Stimulated activated CD8-positive, alpha-beta memory T cell treated with anti-CD3 and anti-CD28 coated beads, Interleukin-15, amount 100 ng/mL, for 24 hours (primary cell): ENCODE measurements around the gene AQP7.
A peak's percentile ranks its signal among the peaks of the same experiment; 100 is the strongest.
"Not testable (repeated sequence)": the region's sequence is repeated elsewhere in the genome, so short reads cannot be mapped to it uniquely, and the experiment has no call there.

Source experiments
- DNase-seq: peaks from one replicate; pipeline ENCODE4 v3.0.0-alpha.2; 2020; ENCODE audit warnings: low read depth

AQP7 gene

GRCh38 chr9:33374634-33375237 is 27.6 kb downstream of the AQP7 start:
- DNase-seq: peak; percentile 34

- DNase-seq: no peak
Measured at GRCh38 chr9:33374190-33374589, 28.2 kb downstream of the AQP7 start.

- no peak for DNase-seq
Measured at GRCh38 chr9:33372900-33373299, 29.5 kb downstream of the AQP7 start.

- no peak for DNase-seq
Measured at GRCh38 chr9:33366979-33367480, 35.3 kb downstream of the AQP7 start.

GRCh38 chr9:33364814-33365213 is 37.6 kb downstream of the AQP7 start:
- DNase-seq: not testable (repeated sequence)

- no peak for DNase-seq
Measured at GRCh38 chr9:33364127-33364526, 38.2 kb downstream of the AQP7 start.

- DNase-seq: not testable (repeated sequence)
Measured at GRCh38 chr9:33358641-33359040, 43.7 kb downstream of the AQP7 start.

- no peak for DNase-seq
Measured at GRCh38 chr9:33355933-33356332, 46.4 kb downstream of the AQP7 start.

GRCh38 chr9:33354651-33355211 is 47.6 kb downstream of the AQP7 start:
- DNase-seq: no peak

- no peak for DNase-seq
Measured at GRCh38 chr9:33351547-33351946, 50.8 kb downstream of the AQP7 start.

GRCh38 chr9:33350310-33350709 is 52.1 kb downstream of the AQP7 start:
- no peak for DNase-seq

- no peak for DNase-seq
Measured at GRCh38 chr9:33349743-33350142, 52.6 kb downstream of the AQP7 start.

- DNase-seq: no peak
Measured at GRCh38 chr9:33348998-33349397, 53.4 kb downstream of the AQP7 start.

GRCh38 chr9:33346564-33346963 is 55.8 kb downstream of the AQP7 start:
- DNase-seq: no peak

GRCh38 chr9:33344145-33344544 is 58.2 kb downstream of the AQP7 start:
- no peak for DNase-seq

GRCh38 chr9:33341182-33341581 is 61.2 kb downstream of the AQP7 start:
- no peak for DNase-seq

GRCh38 chr9:33340186-33340585 is 62.2 kb downstream of the AQP7 start:
- no peak for DNase-seq
